GM18511 (cell line): ENCODE measurements around the gene PPL.
A peak's percentile ranks its signal among the peaks of the same experiment; 100 is the strongest.
"Not testable (repeated sequence)": the region's sequence is repeated elsewhere in the genome, so short reads cannot be mapped to it uniquely, and the experiment has no call there.

ENCODE experiments used
- ATAC-seq: cut with Tn5 transposase; IDR thresholded peaks from one replicate; pipeline ENCODE4 v1.9.1; 2021; ENCODE audit warnings: mild to moderate bottlenecking, moderate library complexity; ENCODE audit not compliant: unreplicated experiment

Gene PPL

DNA sequence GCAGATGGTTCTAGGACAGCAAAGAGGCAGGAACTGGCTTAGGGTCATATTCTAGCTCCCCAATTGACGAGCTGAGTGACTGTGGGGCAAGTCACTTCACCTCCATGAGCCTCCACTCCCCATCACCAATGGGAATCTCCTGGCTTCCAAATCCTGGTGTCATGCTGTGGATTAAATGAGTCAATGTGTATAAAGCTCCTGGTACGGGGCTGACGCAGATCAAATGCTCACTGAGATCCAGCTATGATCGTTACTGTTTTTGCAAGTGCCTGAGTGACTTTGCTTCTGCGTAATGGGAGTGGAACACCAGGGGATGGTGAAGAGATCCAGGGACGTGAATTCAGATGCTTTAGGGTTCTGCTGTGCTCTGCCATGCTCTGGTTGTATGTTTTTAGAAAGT is 23.6 kb upstream of the PPL start:
- ATAC-seq = no peak

DNA sequence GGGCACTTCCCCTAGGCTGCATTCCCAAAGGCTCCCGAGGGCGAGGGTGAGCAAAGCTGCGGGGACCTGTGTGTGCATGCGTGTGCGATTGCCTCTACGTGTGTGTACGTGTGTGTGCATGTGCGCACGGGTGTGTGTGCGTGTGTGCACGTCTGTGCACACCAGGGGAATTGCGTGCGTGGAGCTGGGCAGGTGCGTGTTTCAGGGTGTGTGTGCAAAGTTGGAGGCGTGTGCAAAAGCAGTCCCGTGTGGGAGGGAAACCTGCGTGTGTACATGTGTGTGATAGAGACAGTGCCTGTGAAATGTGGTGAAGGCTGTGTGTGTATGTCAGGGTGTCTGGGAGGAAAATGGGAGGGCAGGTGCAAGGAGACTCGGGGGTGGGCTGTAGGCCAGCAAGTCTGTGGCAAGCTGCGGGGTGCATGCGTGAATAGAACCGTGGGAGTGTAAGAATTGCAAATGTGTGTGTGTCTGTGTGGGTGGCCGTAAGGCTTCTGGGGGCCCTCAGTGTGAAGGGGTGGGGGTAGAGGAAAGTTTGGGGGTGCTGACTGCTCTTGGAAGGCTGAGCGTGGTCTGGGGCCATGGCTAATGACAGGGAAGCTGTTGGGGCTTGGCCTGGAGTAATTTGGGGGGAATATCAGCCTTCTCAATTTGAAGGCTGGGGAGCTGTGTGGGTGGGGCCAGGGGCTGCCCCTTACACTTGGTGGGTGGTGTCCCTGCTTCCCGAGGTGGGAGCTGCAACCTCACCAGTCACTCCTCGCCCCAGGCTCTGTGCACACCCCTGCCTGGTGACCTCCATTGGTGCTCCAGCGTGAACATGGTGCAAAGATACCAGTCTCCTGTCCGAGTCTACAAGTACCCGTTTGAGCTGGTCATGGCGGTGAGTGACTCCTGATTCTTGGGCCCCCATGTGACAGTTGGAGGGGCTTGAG is 21.8 kb upstream of the PPL start:
- no peak for ATAC-seq

DNA sequence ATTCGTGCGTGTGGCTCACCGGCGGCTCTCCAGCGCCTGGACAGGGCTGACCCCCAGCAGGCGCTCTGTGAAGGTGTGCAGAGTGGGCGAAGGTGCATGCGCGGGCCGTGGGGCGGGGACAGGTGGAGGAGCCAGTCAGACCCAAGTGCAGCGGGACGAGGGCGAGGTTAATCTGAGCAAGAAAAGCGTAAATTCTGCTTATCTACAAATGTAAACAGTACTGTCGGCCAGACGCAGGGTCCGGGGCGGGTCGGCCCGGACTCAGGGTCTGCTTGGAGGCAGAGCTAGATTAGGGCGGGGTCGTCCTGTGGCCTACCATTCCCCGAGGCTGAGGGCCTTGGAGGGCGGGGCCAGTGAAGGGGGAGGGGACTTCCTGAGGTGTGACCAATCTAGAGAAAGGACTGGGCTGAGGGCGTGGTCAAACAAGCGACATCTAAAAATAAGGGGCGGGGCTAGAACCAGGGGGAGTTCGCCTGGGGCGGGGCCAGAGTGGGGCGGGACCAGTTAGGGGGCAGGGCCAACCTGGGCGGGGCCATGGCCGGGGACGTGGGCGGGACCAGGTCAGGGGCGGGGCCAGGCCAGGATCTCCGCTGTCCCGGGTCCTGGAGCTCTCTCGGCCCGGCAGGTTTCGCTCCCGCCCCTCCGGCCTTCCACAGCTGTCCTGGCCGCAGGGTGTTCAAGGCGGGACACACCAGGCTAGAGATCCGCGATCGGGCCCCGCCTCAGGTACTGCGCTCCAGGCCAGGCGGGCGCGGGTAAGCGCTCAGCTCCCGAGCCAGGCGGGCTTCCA is 21.0 kb upstream of the PPL start, which contains the start of gene SEC14L5:
TSS of gene SEC14L5 (plus strand) at position 611 of the 790 bp plus-strand sequence. CDS start 994 bp downstream, outside the sequence.
- peak; percentile 66 for ATAC-seq

DNA sequence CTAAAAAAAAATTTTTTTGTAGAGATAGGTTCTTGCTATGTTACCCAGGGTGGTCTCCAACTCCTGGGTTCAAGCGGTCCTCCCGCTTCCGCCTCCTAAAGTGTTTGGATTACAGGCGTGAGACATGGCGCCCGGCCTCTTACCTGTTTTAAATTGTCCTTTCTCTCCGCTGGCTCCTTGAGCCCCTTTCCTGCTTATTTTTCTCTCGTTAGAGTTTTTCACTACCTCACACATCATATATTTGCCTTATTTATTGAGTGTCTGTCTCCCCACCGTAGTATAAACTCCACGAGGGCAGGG is 20.4 kb upstream of the PPL start:
- no peak for ATAC-seq

DNA sequence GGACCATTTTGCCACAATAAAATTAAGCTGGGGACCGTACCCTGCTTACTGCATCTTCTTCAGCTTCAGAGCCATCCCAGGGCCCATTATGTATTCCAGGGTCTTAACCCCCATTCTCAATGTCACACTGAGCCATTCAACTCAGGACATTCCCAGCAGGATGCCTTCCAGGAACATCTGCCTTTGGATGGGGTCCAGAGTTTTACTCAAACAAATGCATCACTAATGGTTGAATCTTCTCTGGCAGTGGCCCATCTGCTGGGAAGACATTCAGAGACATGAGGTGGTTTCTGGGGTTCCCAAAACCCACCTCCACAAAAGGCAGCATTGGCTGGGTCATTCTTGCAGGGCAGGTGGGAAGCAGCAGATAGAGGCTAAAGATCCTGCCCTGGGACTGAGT is 17.8 kb upstream of the PPL start:
- ATAC-seq = no peak

DNA sequence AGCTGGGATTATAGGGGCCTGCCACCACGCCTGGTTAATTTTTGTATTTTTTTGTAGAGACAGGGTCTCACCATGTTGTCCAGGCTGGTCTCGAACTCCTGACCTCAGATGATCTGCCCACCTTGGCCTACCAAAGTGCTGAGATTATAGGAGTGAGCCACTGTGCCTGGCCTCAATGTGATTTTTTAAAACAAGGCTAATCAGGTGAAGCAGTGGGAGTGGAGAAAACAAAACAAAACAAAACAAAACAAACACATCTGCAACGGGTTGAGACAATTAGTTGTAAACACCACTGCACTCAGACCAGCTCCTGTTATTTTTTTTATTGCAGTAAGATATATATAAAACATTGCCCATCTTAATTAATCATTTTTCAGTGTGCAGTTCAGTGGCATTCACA is 14.6 kb upstream of the PPL start:
- ATAC-seq = not testable (repeated sequence)

DNA sequence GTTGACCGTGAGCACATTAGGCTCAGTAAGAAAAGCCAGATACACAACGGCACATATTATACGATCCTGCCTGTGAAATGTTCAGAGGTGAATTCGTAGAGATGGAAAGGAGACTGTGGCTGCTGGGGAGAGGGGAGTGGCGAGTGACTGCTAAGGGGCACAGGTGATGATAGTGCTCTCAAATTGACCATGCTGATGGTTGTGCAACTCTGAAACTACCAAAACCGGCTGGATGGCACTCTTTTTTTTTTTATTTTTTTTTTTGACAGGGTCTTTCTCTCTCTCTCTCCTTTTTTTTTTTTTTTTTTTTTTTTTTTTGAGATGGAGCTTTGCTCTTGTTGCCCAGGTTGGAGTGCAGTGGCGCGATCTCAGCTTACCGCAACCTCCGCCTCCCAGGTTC is 13.0 kb upstream of the PPL start:
- ATAC-seq = no peak

DNA sequence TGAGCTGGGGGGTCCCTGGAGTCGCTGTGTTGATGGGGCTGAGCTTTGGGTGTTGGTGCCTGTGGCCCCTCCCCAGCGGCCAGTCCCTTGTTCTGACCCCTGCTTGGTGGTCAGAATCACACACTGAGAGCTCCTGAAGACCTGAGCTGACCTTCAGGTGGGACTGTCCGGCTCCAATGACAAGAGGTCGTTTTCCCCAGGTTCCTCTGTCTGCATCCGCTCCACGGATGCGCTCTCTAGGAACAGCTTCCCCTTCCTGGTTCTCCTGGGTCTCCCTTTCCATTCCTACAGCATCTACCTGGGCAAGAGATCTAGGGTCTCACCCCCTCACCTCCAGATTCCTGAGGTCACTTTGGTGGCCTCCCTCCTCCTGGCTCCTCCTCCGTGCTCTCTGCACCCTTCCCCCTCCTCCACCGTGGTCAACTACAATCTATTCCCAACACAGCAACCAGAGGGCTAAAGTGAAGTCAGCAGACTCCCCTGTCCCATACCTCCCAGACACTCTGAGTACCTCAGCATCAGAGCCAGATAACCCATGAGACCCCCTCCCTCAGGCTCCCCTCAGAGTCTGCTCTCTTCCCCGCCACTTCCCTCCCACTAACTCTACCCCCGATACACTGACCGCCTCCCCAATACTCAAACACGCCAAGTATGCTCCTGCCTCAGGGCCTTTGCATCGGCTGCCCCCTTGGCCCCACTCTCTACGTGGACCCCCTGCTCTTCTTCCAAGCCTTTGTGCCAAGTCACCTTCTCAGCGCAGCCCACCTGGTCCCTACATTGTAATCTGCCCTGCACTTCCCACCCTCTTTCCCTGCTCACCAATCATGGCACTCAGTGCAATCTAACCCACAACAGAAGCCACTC is 12.2 kb upstream of the PPL start:
- ATAC-seq = no peak

DNA sequence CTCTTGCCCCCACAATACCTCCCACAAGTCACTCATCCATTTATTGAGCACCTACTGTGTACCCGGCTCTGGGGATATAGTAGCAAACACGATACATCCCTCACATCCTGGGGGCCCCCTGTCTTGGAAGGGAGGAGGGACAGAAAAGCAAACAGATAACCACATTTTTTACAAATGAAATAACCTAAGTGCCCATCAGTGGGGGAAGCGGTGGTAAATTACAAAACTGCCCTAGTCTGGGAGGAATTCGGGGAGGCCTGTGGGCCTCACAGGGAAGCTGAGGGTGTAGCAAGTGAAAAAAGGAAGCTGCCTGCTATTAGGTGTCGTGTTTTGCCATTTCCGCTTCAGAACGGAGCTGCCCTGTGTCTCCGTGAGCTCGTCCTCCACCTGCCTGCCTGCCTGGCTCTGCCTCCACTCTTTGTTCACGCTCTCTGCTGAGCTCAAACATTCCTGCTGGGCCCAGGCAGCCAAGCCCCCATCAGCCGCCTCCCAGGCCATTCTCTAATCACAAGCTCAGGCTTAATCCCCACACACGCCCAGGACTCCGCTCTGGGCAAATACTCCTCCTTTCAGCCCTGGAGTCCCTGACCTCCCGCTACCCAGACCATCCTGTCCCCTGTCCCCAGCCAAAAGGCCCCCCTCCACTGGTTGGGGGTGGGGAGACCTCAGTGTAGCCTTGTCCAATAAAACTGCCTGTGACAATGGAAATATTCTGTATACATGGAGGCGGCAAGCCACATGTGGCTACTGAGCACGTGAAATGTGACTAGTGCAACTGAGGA is 11.0 kb upstream of the PPL start:
- ATAC-seq = no peak

DNA sequence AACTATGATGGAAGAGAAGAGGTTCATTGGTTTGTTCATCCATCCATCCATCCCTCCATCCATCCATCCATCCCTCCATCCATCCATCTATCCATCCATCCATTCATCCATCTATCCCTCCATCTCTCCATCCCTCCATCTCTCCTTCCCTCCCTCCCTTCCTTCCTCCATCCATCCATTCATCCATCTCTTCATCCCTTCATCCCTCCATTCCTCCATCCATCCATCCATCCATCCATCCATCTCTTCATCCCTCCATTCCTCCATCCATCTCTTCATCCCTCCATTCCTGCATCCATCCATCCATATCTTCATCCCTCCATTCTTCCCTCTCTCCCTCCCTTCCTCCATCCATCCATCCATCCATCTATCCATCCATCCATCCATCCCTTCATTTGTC is 10.0 kb upstream of the PPL start:
- ATAC-seq = no peak

DNA sequence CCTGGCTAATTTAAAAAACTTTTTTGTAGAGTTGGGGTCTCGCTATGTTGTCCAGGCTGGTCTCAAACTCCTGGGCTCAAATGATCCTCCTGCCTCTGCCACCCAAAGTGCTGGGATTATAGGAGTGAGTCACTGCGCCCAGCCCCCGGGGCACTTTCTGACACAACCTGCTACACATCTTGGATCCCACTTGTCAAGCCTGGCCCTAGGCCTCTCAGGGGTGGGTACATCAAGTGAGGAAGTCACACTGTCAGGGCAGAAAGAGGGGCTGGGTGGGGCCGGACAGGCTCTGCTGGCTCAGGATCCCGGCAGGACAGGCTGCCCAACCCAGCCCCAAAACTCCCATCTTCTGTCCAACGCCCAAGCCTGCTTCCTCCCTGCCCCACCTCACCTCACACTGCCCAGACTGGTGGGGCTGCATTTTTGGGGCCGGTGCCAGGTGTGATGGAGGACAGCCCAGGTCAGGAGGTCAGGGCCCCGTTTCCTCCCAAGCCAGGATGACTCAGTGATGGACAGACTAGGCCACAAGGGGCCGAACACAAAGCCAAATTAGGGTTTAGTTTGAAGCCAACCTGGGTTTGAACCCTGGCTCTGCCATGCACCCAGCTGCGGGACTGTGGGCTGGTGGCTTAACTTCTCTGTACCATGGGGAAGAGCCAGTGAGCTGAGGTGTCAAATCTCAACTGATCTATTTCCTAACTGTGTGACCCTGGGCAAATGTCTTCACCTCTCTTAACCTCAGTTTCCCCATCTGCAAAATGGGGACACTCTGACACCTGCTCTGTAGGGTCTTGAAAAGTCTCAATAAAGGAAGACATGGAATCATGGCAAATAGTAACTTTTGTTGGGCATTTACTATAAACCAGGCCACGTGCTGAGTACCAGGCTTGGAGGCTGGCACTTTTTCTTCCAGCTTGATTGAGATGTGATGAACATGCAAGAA is 8.9 kb upstream of the PPL start:
- no peak for ATAC-seq

DNA sequence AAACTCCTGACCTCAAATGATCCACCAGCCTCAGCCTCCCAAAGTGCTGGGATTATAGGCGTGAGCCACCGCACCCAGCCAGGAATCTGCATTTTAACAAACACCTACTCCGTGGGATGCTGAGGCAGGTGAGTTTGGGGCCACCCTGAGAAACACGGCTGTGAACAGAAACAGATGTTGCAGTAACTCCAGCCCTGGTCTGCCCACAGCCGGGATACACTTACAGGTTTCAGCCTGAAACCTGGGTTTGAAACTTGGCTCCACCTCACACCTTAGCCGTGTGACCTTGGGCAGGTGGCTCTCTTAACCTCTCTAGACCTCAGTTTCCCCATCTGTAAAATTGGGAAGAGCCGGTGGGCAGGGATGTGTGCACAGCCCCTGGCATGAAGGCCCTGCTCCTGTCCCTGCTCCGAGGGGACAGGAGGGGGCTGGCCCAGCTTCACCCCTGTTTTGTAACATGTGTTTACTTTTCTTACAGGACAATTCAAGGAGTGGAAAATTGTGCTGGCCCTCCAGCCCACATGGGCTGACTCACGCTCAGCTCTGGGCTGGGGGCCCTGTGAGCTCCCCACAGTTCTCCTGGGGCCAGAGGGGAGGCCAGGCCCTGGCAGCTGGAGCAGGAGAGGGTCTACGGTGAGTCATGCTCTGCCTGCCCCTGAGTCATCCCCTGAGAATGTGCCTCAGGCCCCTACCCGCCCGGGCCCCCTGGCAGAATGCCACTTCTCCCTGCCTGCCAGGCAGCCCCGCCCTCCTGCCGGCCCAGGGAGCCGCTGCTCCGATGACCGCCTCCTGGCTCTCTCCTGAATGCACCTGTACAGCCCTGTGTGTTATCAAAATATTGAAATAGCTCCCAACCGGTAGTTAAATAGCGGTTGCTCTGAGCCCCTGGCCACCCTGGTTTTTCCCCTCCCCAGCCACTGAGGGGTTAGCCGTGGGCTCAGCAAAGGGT is 7.7 kb upstream of the PPL start:
- no peak for ATAC-seq

DNA sequence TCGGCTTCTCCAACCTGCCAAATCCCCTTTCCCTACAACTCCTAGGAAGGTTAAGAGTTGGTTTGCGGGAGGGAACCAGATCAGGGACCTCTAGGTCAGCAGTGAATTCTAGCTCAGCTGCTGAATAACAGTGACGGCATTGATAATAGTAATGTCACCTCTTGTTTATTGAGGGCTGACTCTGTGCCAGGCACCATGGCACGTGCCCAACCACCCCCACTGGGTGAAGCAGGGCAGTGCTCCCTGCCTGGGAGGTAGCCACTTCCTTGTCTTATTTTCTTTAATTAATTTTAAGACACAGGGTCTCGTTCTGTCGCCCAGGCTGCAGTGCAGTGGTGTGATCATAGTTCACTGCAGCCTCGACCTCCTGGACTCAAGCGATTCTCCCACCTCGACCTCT is 5.5 kb upstream of the PPL start:
- no peak for ATAC-seq

DNA sequence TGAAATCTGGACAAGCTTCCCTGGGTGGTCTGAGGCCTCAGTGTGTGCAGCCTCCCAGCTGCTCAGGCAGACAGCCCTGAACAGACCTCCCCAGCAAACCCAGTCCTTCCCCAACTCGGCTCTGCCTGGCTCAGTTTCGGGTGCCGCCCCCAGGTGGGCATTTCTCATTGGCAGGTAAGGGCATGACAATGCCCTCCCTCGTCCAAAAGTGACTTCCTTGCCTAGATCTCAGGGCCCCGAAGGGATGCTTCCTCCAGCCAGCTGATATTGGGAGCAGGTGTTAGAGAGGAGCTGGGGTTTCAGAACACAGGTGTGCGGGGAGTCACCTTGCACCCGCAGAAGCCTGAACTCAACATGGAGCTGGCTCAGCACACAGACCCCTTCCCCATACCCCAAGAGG is 3.8 kb upstream of the PPL start:
- no peak for ATAC-seq

DNA sequence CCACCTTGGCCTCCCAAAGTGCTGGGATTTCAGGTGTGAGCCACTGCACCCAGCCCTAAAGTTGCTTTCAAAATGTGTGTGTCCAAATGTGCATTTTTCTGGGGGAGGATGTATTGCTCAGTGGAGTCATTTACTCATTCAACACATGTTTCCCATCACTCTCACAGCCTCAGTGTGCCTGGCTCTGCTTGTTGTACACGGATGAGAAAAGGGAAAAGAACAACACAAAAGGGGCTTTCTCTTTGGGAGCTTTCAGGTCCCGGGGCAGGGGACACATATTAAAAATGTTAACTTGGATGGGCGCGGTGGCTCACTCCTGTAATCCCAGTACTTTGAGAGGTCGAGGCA is 1.7 kb upstream of the PPL start:
- no peak for ATAC-seq

DNA sequence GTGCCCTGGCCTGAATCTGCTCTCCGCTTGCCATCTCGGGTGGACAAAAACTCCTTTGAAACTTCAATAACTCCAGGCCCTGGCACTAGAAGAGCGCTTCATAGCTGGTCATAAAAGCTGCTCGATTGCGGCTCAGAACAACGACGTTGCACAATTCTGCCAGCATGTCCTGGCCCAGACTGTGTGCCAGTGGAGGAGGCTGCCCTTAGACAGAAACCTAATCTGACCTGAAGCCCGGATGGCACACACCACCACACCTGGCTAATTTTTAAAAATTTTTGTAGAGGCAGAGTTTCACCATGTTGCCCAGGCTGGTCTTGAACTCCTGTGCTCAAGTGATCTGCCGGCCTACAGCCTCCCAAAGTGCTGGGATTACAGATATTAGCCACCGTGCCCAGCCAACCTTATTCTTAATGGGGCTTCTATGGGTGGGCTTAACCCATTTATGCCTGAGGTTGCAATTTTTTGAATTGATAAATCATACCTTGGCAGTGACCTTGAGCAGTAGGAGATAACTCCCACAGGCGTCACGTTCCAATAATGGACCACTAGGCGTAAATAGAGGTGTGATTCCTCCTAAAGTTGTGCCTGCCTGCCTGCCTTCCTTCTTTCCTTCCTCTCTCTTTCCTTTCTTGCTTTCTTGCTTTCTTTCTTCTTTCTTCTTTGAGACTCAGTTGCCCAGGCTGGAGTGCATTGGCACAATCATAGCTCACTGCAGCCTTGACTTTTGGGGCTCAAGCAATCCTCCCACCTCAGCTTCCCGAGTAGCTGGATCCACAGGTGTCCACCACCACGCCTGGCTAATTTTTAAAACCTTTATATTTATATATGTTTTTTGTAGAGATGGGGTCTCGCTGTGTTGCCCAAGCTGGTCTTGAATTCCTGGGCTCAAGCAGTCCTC is 1.1 kb upstream of the PPL start:
- ATAC-seq = no peak
